Neural cell (in vitro differentiated cells): Measurements from ENCODE around the gene OR4F6. TPM values are rescaled to one million over a fixed set of nuclear protein-coding genes. Genes with fewer than 3 reads are reported as not detected.

ENCODE experiments used
- H2AFZ ChIP-seq: fragments of 200-600, 300-800 bp; sonication (generic), shearing (Covaris generic); 2 replicates; pipeline ENCODE4 v1.6.0; 2014; ENCODE audit warnings: low read depth, mild to moderate bottlenecking, antibody characterized with exemption, low read length, moderate library complexity
- H3F3A ChIP-seq: fragments of 200-600 bp; shearing (Covaris generic); 2 replicates; pipeline ENCODE4 v1.6.1; 2016; ENCODE audit warnings: mild to moderate bottlenecking, moderate library complexity, mixed read lengths, antibody characterized with exemption, low read length; ENCODE audit not compliant: insufficient read depth, poor library complexity, severe bottlenecking
- H3K27ac ChIP-seq: fragments of 200-600, 300-800 bp; sonication (generic), shearing (Covaris generic); 2 replicates; pipeline ENCODE4 v1.5.1; 2014; ENCODE audit warnings: mild to moderate bottlenecking, low read length, moderate library complexity
- H3K27me3 ChIP-seq: fragments of 300-800, 200-600 bp; sonication (generic), shearing (Covaris generic); 2 replicates; pipeline ENCODE4 v1.6.0; 2014; ENCODE audit warnings: mild to moderate bottlenecking, low read depth, low read length, moderate library complexity; ENCODE audit not compliant: insufficient read depth
- H3K36me3 ChIP-seq: fragments of 300-800, 200-600 bp; sonication (generic), shearing (Covaris generic); 2 replicates; pipeline ENCODE4 v1.5.1; 2014; ENCODE audit warnings: mild to moderate bottlenecking, antibody characterized with exemption, low read length, moderate library complexity; ENCODE audit not compliant: insufficient read depth
- H3K4me2 ChIP-seq: fragments of 300-800, 200-600 bp; sonication (generic), shearing (Covaris generic); 2 replicates; pipeline ENCODE4 v1.6.0; 2014; ENCODE audit warnings: mild to moderate bottlenecking, low read length
- H3K4me3 ChIP-seq: fragments of 300-800, 200-600 bp; sonication (generic), shearing (Covaris generic); 2 replicates; pipeline ENCODE4 v1.5.1; 2014; ENCODE audit warnings: mild to moderate bottlenecking, low read length, moderate library complexity
- H3K79me2 ChIP-seq: fragments of 200-600 bp; shearing (Covaris generic); replicated peaks from 2 replicates; pipeline ENCODE4 v1.6.0; 2014; ENCODE audit warnings: mild to moderate bottlenecking, low read length, moderate library complexity; ENCODE audit not compliant: insufficient read depth
- H3K9ac ChIP-seq: fragments of 300-800, 200-600 bp; sonication (generic), shearing (Covaris generic); 2 replicates; pipeline ENCODE4 v1.6.1; 2016; ENCODE audit warnings: mild to moderate bottlenecking, low read length, mixed read lengths
- H3K9me2 ChIP-seq: fragments of 200-600 bp; shearing (Covaris generic); 2 replicates; pipeline ENCODE4 v1.6.1; 2016; ENCODE audit warnings: mild to moderate bottlenecking, low read length, mixed read lengths; ENCODE audit not compliant: insufficient read depth
- H3K9me3 ChIP-seq: fragments of 200-600, 300-800 bp; sonication (generic), shearing (Covaris generic); 2 replicates; pipeline ENCODE4 v1.6.1; 2016; ENCODE audit warnings: mild to moderate bottlenecking, mixed run types, low read length, moderate library complexity, mixed read lengths
- H4K20me1 ChIP-seq: fragments of 200-600 bp; shearing (Covaris generic); 2 replicates; pipeline ENCODE4 v1.6.1; 2016; ENCODE audit warnings: mild to moderate bottlenecking, mixed run types; ENCODE audit not compliant: insufficient read depth
- CTCF ChIP-seq: fragments of 450-650 bp; IDR thresholded peaks from 2 replicates; pipeline ENCODE4 v1.5.1; 2014; ENCODE audit warnings: antibody characterized with exemption, mild to moderate bottlenecking, moderate library complexity; ENCODE audit not compliant: poor library complexity, severe bottlenecking
- EP300 ChIP-seq: fragments of 450-650 bp; conservative IDR thresholded peaks from 2 replicates; pipeline ENCODE4 v1.6.1; 2014; ENCODE audit warnings: antibody characterized with exemption, mild to moderate bottlenecking, moderate library complexity; ENCODE audit not compliant: poor library complexity, severe bottlenecking
- EZH2 ChIP-seq: fragments of 200-600, 300-800 bp; shearing (Covaris generic), sonication (generic); IDR thresholded peaks from 2 replicates; pipeline ENCODE4 v1.6.1; 2014; ENCODE audit warnings: antibody characterized with exemption, low read length, borderline replicate concordance, mild to moderate bottlenecking; ENCODE audit not compliant: insufficient read depth, poor library complexity, severe bottlenecking
- MXI1 ChIP-seq: fragments of 450-650 bp; conservative IDR thresholded peaks from 2 replicates; pipeline ENCODE4 v1.6.1; 2014; ENCODE audit warnings: antibody characterized with exemption, mild to moderate bottlenecking; ENCODE audit not compliant: poor library complexity, severe bottlenecking
- POLR2AphosphoS5 ChIP-seq: IDR thresholded peaks from 2 replicates; pipeline ENCODE4 v1.6.1; 2012
- RAD21 ChIP-seq: fragments of 450-650 bp; conservative IDR thresholded peaks from 2 replicates; pipeline ENCODE4 v1.6.1; 2014; ENCODE audit warnings: antibody characterized with exemption, mild to moderate bottlenecking, moderate library complexity
- REST ChIP-seq: IDR thresholded peaks from 2 replicates; pipeline ENCODE4 v1.6.1; 2012; ENCODE audit warnings: borderline replicate concordance
- SMC3 ChIP-seq: fragments of 450-650 bp; conservative IDR thresholded peaks from 2 replicates; pipeline ENCODE4 v1.6.1; 2014; ENCODE audit warnings: antibody characterized with exemption, mild to moderate bottlenecking, moderate library complexity; ENCODE audit not compliant: poor library complexity
- TAF1 ChIP-seq: IDR thresholded peaks from 2 replicates; pipeline ENCODE4 v1.6.1; 2012; ENCODE audit warnings: low read depth
- polyA plus RNA-seq: library from polyadenylated mRNA; depleted of rRNA; stranded (reverse); fragments of >200 nt; gene quantifications from 2 replicates; pipeline ENCODE4 v1.2.3, GENCODE V29; 2014
- small RNA-seq, 3 experiments: library from RNA; depleted of rRNA; stranded (forward); fragments of <200 nt; gene quantifications; one replicate each; pipeline ENCODE3, GENCODE V24; 2012

The OR4F6 gene
- polyA plus RNA-seq, 1 donor from 2014 or later: not detected

GRCh38 chr15:101852356-101852755 lies 49.0 kb downstream of the OR4F6 start:
- H3F3A ChIP-seq: no peaks in the 10 kb centered on the region
- H3K36me3 ChIP-seq: no peaks in the 10 kb centered on the region
- no peaks in the 10 kb centered on the region for H4K20me1 ChIP-seq
- TF ChIP-seq MXI1 (no peak), REST (no peak), EP300 (no peak), RAD21 (no peak), SMC3 (no peak), TAF1 (no peak), POLR2AphosphoS5 (no peak), EZH2 (no peak), CTCF (no peak)
- H3K9ac ChIP-seq: no peak overlapping the region
- no peaks in the 10 kb centered on the region for H3K27me3 ChIP-seq
- no peaks in the 10 kb centered on the region for H3K79me2 ChIP-seq
- H3K4me3 ChIP-seq: no peak overlapping the region
- H3K27ac ChIP-seq: no peak overlapping the region
- no peaks in the 10 kb centered on the region for H3K9me2 ChIP-seq
- no peak overlapping the region for H2AFZ ChIP-seq
- no peak overlapping the region for H3K4me2 ChIP-seq
- H3K9me3 ChIP-seq: no peaks in the 10 kb centered on the region

Small RNA genes lying within 50 kb of the gene (small RNA-seq; reads per million reads assigned to genes)
- 0 reads per million in 3 experiments for gene RN7SL209P

Other genes with a start within 250 kb of the OR4F6 start
- 337 and 343 TPM in 2 replicates for gene TM2D3, start 151.1 kb upstream of the OR4F6 start, polyA plus RNA-seq
- 22.1 and 27.1 TPM in 2 replicates for gene TARS3, start 79.0 kb upstream of the OR4F6 start, polyA plus RNA-seq
- gene OR4F15, start 8.7 kb downstream of the OR4F6 start, polyA plus RNA-seq: not detected in 2 replicates